ENCODE data around the gene SMS.

DNA sequence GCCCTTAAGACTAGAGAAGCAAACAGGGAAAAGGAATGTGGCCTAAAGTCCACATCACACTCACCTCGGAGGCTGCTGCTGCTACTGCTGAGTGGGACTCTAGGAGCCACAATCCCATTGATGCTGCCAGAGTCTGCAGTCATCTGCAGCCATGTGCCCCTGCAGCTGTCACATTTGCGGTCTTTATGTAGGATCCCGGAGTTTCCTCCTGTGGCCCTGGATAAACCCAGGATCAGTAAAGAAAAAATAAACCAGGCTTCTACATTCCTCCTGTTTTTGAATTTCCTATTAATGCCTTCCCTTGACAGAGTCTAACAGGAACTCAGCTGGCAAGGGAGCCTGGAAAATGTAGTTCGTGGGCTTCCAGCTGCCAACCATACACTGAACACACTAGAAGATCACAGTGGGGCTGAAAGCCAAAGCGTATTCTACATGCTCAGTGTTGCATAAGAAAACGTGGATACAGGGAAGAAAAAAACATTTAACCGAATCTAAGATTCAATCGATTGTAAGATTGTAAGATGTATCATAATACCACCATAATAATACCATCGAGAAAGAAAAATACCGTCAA is 81.3 kb downstream of the SMS start:
- TF ChIP-seq, protein P1, sequence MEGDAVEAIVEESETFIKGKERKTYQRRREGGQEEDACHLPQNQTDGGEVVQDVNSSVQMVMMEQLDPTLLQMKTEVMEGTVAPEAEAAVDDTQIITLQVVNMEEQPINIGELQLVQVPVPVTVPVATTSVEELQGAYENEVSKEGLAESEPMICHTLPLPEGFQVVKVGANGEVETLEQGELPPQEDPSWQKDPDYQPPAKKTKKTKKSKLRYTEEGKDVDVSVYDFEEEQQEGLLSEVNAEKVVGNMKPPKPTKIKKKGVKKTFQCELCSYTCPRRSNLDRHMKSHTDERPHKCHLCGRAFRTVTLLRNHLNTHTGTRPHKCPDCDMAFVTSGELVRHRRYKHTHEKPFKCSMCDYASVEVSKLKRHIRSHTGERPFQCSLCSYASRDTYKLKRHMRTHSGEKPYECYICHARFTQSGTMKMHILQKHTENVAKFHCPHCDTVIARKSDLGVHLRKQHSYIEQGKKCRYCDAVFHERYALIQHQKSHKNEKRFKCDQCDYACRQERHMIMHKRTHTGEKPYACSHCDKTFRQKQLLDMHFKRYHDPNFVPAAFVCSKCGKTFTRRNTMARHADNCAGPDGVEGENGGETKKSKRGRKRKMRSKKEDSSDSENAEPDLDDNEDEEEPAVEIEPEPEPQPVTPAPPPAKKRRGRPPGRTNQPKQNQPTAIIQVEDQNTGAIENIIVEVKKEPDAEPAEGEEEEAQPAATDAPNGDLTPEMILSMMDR (IDR thresholded peaks at IDR 0.05 in 2 of 3, conservative IDR thresholded peaks at IDR 0.05 in 1 of 3; ENCODE audit: control insufficient read depth in 2 of 3, extremely low read depth in 1 of 3, insufficient read depth in 1 of 3, low read depth in 3 of 3, low read length in 3 of 3) = no peak
- TF ChIP-seq, protein P2, sequence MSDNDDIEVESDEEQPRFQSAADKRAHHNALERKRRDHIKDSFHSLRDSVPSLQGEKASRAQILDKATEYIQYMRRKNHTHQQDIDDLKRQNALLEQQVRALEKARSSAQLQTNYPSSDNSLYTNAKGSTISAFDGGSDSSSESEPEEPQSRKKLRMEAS (IDR thresholded peaks at IDR 0.05; ENCODE audit: low read depth, low read length) = no peak
